Measurements from ENCODE around the gene CACNA1G. TPM values are rescaled to one million over a fixed set of nuclear protein-coding genes. Genes with fewer than 3 reads are reported as not detected.

Gene CACNA1G
- total RNA-seq, 1 donor from 2014 or later = not detected

DNA sequence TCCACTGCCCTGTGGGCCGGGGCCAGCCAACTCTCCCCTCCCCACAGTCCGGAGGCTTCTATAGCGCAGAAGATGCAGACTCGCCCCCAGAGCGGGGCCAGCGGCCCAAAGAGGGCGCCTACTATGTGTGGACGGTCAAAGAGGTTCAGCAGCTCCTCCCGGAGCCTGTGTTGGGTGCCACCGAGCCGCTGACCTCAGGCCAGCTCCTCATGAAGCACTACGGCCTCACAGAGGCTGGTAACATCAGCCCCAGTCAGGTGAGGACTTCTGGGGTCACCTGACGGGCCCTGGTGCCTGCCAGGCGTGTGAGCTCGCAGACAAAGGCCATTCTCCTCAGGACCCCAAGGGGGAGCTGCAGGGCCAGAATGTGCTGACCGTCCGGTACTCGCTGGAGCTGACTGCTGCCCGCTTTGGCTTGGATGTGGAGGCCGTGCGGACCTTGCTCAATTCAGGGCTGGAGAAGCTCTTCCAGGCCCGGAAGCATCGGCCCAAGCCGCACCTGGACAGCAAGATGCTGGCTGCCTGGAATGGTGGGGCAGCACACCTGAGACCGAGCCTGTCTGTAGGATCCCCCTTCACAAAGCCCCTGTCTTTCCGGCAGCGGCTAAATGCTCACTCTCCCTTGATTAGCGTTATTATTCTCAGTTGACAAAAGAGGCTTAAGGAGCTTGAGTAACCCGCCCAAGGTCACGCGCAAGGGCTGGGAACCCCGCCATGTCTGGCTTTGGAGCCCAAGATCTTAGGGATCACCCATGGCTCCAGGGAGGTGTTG lies 9.7 kb upstream of the CACNA1G start:
- peak; percentile 56 for DNase-seq (ENCODE audit: low read depth)

DNA sequence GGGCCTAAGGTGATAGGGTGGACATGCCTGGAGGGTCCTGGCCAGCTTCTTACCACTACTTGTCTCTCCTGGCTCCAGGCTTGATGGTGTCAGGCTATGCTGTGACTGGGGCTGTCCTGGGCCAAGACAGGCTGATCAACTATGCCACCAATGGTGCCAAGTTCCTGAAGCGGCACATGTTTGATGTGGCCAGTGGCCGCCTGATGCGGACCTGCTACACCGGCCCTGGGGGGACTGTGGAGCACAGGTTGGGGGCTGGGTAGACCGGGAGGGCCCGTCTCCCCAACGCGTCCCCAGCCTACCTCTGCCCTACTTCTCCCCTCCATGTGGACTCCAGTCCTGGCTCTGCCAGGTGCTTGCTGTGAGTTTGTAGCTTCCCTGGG lies 9.1 kb upstream of the CACNA1G start:
- Histone ChIP-seq H3K27me3 (ENCODE audit: control insufficient read depth, insufficient read depth, low read length) (no peaks in the 10 kb centered on the region), H3K4me3 (ENCODE audit: low read depth, low read length) (no peak overlapping the region), H3K36me3 (ENCODE audit: control insufficient read depth, insufficient read depth, low read length) (no peaks in the 10 kb centered on the region)
- TF ChIP-seq, protein P1, sequence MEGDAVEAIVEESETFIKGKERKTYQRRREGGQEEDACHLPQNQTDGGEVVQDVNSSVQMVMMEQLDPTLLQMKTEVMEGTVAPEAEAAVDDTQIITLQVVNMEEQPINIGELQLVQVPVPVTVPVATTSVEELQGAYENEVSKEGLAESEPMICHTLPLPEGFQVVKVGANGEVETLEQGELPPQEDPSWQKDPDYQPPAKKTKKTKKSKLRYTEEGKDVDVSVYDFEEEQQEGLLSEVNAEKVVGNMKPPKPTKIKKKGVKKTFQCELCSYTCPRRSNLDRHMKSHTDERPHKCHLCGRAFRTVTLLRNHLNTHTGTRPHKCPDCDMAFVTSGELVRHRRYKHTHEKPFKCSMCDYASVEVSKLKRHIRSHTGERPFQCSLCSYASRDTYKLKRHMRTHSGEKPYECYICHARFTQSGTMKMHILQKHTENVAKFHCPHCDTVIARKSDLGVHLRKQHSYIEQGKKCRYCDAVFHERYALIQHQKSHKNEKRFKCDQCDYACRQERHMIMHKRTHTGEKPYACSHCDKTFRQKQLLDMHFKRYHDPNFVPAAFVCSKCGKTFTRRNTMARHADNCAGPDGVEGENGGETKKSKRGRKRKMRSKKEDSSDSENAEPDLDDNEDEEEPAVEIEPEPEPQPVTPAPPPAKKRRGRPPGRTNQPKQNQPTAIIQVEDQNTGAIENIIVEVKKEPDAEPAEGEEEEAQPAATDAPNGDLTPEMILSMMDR (IDR thresholded peaks at IDR 0.05; ENCODE audit: insufficient read depth, low read length, poor library complexity, severe bottlenecking) = no peak
- DNase-seq (ENCODE audit: low read depth) = no peak

More for the DNA sequence above, 9.7 kb upstream of the CACNA1G start:
- no peak overlapping the region for H3K4me3 ChIP-seq (ENCODE audit: low read depth, low read length)
- H3K36me3 ChIP-seq (ENCODE audit: control insufficient read depth, insufficient read depth, low read length) = no peaks in the 10 kb centered on the region
- H3K27me3 ChIP-seq (ENCODE audit: control insufficient read depth, insufficient read depth, low read length) = no peaks in the 10 kb centered on the region
- TF ChIP-seq, protein P1 (IDR thresholded peaks at IDR 0.05; ENCODE audit: insufficient read depth, low read length, poor library complexity, severe bottlenecking) = peak; percentile 91

DNA sequence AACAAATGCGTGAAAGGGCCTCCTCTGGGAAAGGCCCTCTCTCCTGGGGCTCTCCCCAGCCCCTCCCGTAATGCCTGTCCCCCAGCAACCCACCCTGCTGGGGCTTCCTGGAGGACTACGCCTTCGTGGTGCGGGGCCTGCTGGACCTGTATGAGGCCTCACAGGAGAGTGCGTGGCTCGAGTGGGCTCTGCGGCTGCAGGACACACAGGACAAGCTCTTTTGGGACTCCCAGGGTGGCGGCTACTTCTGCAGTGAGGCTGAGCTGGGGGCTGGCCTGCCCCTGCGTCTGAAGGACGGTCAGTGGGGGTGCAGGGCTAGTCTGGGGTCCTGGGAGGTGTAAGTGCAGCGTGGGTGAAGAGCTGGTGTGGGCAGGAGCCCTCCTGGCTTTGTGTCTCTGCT lies 8.6 kb upstream of the CACNA1G start:
- peaks cover 3% of the 10 kb centered on the region for H3K27me3 ChIP-seq (ENCODE audit: control insufficient read depth, insufficient read depth, low read length)
- TF ChIP-seq, protein P1 (IDR thresholded peaks at IDR 0.05; ENCODE audit: insufficient read depth, low read length, poor library complexity, severe bottlenecking) = no peak
- no peak overlapping the region for H3K4me3 ChIP-seq (ENCODE audit: low read depth, low read length)
- H3K36me3 ChIP-seq (ENCODE audit: control insufficient read depth, insufficient read depth, low read length) = no peaks in the 10 kb centered on the region
- no peak for DNase-seq (ENCODE audit: low read depth)

DNA sequence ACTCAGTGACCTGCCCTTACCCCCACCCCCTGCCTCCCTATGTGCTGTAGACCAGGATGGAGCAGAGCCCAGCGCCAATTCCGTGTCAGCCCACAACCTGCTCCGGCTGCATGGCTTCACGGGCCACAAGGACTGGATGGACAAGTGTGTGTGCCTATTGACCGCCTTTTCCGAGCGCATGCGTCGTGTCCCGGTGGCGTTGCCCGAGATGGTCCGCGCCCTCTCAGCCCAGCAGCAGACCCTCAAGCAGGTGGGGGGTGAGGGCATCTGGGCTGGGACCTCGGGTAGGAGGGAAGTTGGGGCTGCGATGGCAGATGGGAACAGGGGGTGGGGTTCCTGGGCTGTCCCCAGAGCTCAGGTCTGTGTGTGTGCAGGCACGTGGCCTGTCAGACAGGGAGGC lies 6.3 kb upstream of the CACNA1G start:
- DNase-seq (ENCODE audit: low read depth) = no peak
- Histone ChIP-seq H3K36me3 (ENCODE audit: control insufficient read depth, insufficient read depth, low read length) (no peaks in the 10 kb centered on the region), H3K27me3 (ENCODE audit: control insufficient read depth, insufficient read depth, low read length) (peaks cover 24% of the 10 kb centered on the region), H3K4me3 (ENCODE audit: low read depth, low read length) (no peak overlapping the region)
- TF ChIP-seq, protein P1 (IDR thresholded peaks at IDR 0.05; ENCODE audit: insufficient read depth, low read length, poor library complexity, severe bottlenecking) = no peak

DNA sequence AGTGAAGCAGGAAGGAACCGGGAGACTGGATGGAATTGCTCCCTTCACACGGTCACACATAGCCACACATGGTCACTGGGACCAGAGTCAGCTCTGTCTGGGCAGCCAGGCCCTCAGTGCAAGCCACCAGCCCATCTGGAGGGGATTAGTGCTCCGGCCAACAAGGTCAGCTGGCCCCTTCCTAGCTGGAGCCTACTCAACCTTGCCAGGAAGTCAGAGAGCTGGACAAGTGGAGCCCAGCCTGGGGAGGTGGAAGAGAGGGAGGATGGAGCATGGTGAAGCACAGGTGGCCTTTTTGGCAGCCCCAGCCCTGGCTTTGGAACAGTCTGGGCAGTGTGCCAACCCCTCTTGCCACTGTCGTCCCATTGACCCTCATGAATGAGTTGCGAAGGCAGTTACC lies 3.7 kb upstream of the CACNA1G start:
- Histone ChIP-seq H3K36me3 (ENCODE audit: control insufficient read depth, insufficient read depth, low read length) (no peaks in the 10 kb centered on the region), H3K27me3 (ENCODE audit: control insufficient read depth, insufficient read depth, low read length) (peaks cover 45% of the 10 kb centered on the region), H3K4me3 (ENCODE audit: low read depth, low read length) (no peak overlapping the region)
- no peak for DNase-seq (ENCODE audit: low read depth)
- TF ChIP-seq, protein P1 (IDR thresholded peaks at IDR 0.05; ENCODE audit: insufficient read depth, low read length, poor library complexity, severe bottlenecking) = no peak

DNA sequence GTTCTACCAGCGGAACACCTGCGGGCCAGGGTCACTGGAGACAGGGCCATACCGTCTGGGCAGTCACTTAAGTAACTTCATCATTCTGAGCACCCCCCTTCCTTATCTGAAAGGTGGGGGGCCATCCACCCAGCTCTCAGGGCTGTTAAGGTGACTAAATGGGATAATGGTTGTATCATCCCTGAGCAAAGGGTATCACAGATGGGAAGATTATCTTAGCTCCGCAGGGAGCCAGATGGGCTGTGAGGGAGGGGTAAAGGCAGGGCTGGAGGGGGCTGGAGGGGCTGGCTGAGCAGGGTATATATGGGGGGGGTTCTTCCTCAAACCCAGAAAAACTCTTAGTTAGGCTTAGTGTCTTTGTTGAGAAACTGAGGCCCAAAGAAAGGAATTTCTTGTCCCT lies 2.9 kb upstream of the CACNA1G start:
- no peak overlapping the region for H3K4me3 ChIP-seq (ENCODE audit: low read depth, low read length)
- H3K36me3 ChIP-seq (ENCODE audit: control insufficient read depth, insufficient read depth, low read length) = no peaks in the 10 kb centered on the region
- TF ChIP-seq, protein P1 (IDR thresholded peaks at IDR 0.05; ENCODE audit: insufficient read depth, low read length, poor library complexity, severe bottlenecking) = no peak

More for the DNA sequence above, 2.9 kb upstream of the CACNA1G start:
- peaks cover 52% of the 10 kb centered on the region for H3K27me3 ChIP-seq (ENCODE audit: control insufficient read depth, insufficient read depth, low read length)
- no peak for DNase-seq (ENCODE audit: low read depth)
